HCT116 (cell line): ENCODE data around the gene CHDH.

ENCODE experiments used
- ATF3 ChIP-seq: IDR thresholded peaks from 2 replicates; pipeline ENCODE4 v1.6.1; 2012
- CBX3 ChIP-seq: IDR thresholded peaks from 2 replicates; pipeline ENCODE4 v1.6.1; 2012; ENCODE audit warnings: low read depth
- CEBPB ChIP-seq: IDR thresholded peaks from 2 replicates; pipeline ENCODE4 v1.6.1; 2012; ENCODE audit warnings: low read depth
- EGR1 ChIP-seq: IDR thresholded peaks from 2 replicates; pipeline ENCODE4 v1.6.1; 2012; ENCODE audit warnings: low read depth
- FOSL1 ChIP-seq: IDR thresholded peaks from 2 replicates; pipeline ENCODE4 v1.6.1; 2012; ENCODE audit warnings: low read depth
- POLR2A ChIP-seq: IDR thresholded peaks from 2 replicates; pipeline ENCODE4 v1.7.0; 2011; ENCODE audit warnings: borderline replicate concordance; ENCODE audit not compliant: insufficient read depth, insufficient read length; ENCODE audit errors: extremely low read depth
- POLR2AphosphoS5 ChIP-seq: IDR thresholded peaks from 2 replicates; pipeline ENCODE4 v1.6.1; 2011; ENCODE audit warnings: mild to moderate bottlenecking, low read depth, low read length, moderate library complexity
- RAD21 ChIP-seq: IDR thresholded peaks from 2 replicates; pipeline ENCODE4 v1.6.1; 2012; ENCODE audit warnings: low read depth, mild to moderate bottlenecking
- SIN3A ChIP-seq: IDR thresholded peaks from 2 replicates; pipeline ENCODE4 v1.6.1; 2012; ENCODE audit warnings: low read depth
- YY1 ChIP-seq: IDR thresholded peaks from 2 replicates; pipeline ENCODE4 v1.6.1; 2011; ENCODE audit warnings: low read length, low read depth, moderate library complexity, mild to moderate bottlenecking; ENCODE audit not compliant: insufficient replicate concordance; ENCODE audit errors: extremely low read depth
- ZBTB33 ChIP-seq: IDR thresholded peaks from 2 replicates; pipeline ENCODE4 v1.6.1; 2011; ENCODE audit warnings: mild to moderate bottlenecking, low read length, moderate library complexity; ENCODE audit not compliant: insufficient replicate concordance; ENCODE audit errors: extremely low read depth
- ZFX ChIP-seq: fragments of 450-650 bp; IDR thresholded peaks from 2 replicates; pipeline ENCODE4 v1.6.1; 2017
- ZNF274 ChIP-seq: fragments of 200-500 bp; sonication (Bioruptor generic); IDR thresholded peaks from 2 replicates; pipeline ENCODE4 v1.6.1; 2014; ENCODE audit warnings: mild to moderate bottlenecking, low read depth, low read length, inconsistent platforms
- TF ChIP-seq, protein P1 (sequence below), 3 experiments: fragments of 200-600 bp in 1 of 3; sonication (generic) in 1 of 3; IDR thresholded peaks in 2 of 3; conservative IDR thresholded peaks in 1 of 3; 2 replicates each; pipeline ENCODE4 v1.5.1; 2012 to 2017; ENCODE audit warnings: low read depth in 2 of 3, low read length in 2 of 3, antibody characterized with exemption in 1 of 3, borderline replicate concordance in 1 of 3, control low read depth in 1 of 3, mild to moderate bottlenecking in 1 of 3, mixed read lengths in 1 of 3, mixed run types in 1 of 3, moderate library complexity in 1 of 3; ENCODE audit not compliant: insufficient read depth in 1 of 3

DNA sequence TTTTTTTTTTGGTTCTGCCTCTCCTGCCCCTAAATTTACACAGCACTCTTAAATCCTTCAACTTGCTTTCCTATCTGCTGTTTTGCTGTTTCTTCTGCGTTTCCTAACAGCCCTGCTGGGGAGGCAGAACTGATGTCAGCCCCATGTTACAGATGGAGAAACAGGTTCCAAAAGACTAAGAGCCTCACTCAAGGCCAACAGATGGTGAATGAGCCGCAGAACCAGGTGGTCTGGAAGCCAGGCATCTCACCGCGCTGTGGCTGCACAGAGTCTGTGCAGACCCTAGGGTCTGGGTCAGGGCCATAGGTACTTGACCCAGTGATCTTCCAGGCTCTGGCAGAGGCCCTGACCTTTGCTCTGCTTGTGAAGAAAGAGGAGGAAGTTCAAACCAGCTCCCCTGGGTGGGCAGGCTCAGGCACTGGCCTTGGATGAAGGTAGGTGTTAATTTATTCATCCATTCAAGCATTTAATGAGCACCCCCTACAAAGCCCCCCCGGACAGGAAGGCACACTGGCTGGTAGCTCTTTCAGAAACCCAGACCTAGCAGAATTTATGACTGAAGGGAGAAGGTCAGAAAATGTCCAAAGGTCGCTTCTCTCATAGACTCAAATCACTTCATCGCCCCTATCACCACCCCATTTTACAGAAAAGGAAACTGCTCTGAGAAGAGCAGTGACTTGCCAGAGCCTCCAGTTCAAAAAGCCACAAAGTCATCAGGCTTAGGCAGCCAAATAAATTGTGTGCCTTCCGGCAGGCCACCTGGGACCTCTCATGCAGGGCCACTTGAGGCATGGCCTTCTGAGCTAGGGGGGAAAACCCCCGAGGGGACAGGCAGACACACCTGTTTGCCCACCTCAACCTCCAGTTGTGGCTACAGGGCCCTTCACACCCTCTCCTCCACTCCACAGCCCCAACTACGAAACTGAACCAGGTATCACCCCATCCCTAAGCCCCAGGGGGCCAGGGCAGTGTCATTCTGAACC is 2.7 kb downstream of the CHDH start:
- TF ChIP-seq CEBPB (no peak), ZFX (no peak), ZNF274 (no peak), POLR2A (no peak), SIN3A (no peak), RAD21 (no peak), FOSL1 (no peak), POLR2AphosphoS5 (no peak), CBX3 (no peak), EGR1 (no peak), ZBTB33 (no peak), ATF3 (no peak), YY1 (no peak)
- TF ChIP-seq, protein P1, sequence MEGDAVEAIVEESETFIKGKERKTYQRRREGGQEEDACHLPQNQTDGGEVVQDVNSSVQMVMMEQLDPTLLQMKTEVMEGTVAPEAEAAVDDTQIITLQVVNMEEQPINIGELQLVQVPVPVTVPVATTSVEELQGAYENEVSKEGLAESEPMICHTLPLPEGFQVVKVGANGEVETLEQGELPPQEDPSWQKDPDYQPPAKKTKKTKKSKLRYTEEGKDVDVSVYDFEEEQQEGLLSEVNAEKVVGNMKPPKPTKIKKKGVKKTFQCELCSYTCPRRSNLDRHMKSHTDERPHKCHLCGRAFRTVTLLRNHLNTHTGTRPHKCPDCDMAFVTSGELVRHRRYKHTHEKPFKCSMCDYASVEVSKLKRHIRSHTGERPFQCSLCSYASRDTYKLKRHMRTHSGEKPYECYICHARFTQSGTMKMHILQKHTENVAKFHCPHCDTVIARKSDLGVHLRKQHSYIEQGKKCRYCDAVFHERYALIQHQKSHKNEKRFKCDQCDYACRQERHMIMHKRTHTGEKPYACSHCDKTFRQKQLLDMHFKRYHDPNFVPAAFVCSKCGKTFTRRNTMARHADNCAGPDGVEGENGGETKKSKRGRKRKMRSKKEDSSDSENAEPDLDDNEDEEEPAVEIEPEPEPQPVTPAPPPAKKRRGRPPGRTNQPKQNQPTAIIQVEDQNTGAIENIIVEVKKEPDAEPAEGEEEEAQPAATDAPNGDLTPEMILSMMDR (IDR thresholded peaks at IDR 0.05 in 2 of 3, conservative IDR thresholded peaks at IDR 0.05 in 1 of 3; ENCODE audit: borderline replicate concordance in 1 of 3, insufficient read depth in 1 of 3, low read depth in 2 of 3, low read length in 2 of 3), result no peak
